Mesenchymal stem cell (in vitro differentiated cells and primary cell): ENCODE results near the gene LY6G5C.

Source experiments
- DNase-seq: peaks from one replicate; pipeline ENCODE4 v3.0.0-alpha.2; 2013
- H2AFZ ChIP-seq: one replicate; pipeline ENCODE4 v1.6.1; 2013; ENCODE audit warnings: low read depth, mild to moderate bottlenecking, control low read depth, inconsistent platforms, low read length, moderate library complexity
- H2AK5ac ChIP-seq: 2 replicates; pipeline ENCODE4 v1.6.1; 2013; ENCODE audit warnings: low read length, moderate library complexity, mild to moderate bottlenecking, inconsistent platforms; ENCODE audit not compliant: severe bottlenecking
- H2BK120ac ChIP-seq: one replicate; pipeline ENCODE4 v1.6.1; 2013; ENCODE audit warnings: low read depth, mild to moderate bottlenecking, inconsistent platforms, low read length, moderate library complexity
- H2BK12ac ChIP-seq, 2 experiments: one replicate each; pipeline ENCODE4 v1.6.1; 2013; ENCODE audit warnings: inconsistent platforms in 2 of 2, low read length in 2 of 2, mild to moderate bottlenecking in 2 of 2, moderate library complexity in 2 of 2, control low read depth in 1 of 2
- H2BK15ac ChIP-seq: one replicate; pipeline ENCODE4 v1.6.1; 2013; ENCODE audit warnings: mild to moderate bottlenecking, low read depth, inconsistent platforms; ENCODE audit not compliant: poor library complexity, severe bottlenecking
- H2BK5ac ChIP-seq: 2 replicates; pipeline ENCODE4 v1.6.1; 2013; ENCODE audit warnings: low read depth, mild to moderate bottlenecking, low read length, control low read depth, inconsistent platforms; ENCODE audit not compliant: poor library complexity, severe bottlenecking
- H3K14ac ChIP-seq, 2 experiments: one replicate each; pipeline ENCODE4 v1.6.1; 2013; ENCODE audit warnings: inconsistent platforms in 2 of 2, low read length in 2 of 2, control low read depth in 1 of 2, mild to moderate bottlenecking in 1 of 2, moderate library complexity in 1 of 2
- H3K18ac ChIP-seq, 2 experiments: one replicate each; pipeline ENCODE4 v1.6.1; 2013; ENCODE audit warnings: inconsistent platforms in 2 of 2, low read length in 2 of 2, control low read depth in 1 of 2, low read depth in 1 of 2, mild to moderate bottlenecking in 1 of 2
- H3K23ac ChIP-seq, 2 experiments: one replicate each; pipeline ENCODE4 v1.6.1; 2013; ENCODE audit warnings: inconsistent platforms in 2 of 2, low read length in 2 of 2, mild to moderate bottlenecking in 2 of 2, moderate library complexity in 2 of 2, control low read depth in 1 of 2
- H3K27ac ChIP-seq: 2 replicates; pipeline ENCODE4 v1.5.1; 2013; ENCODE audit warnings: mild to moderate bottlenecking, moderate library complexity, low read length, control low read depth, inconsistent platforms; ENCODE audit not compliant: poor library complexity, severe bottlenecking
- H3K27me3 ChIP-seq, 2 experiments: 2 replicates each; pipeline versions ENCODE4 v1.6.1 to v1.7.0; 2013; ENCODE audit warnings: low read length in 2 of 2, mild to moderate bottlenecking in 2 of 2, moderate library complexity in 2 of 2, control low read depth in 1 of 2, inconsistent platforms in 1 of 2; ENCODE audit not compliant: control insufficient read depth in 1 of 2, insufficient read depth in 1 of 2
- H3K36me3 ChIP-seq, 2 experiments: 2 replicates each; pipeline versions ENCODE4 v1.6.1 to v1.7.0; 2013; ENCODE audit warnings: low read length in 2 of 2, control low read depth in 1 of 2, inconsistent platforms in 1 of 2, low read depth in 1 of 2, mild to moderate bottlenecking in 1 of 2; ENCODE audit not compliant: insufficient read depth in 2 of 2, control insufficient read depth in 1 of 2
- H3K4ac ChIP-seq, 2 experiments: one replicate each; pipeline ENCODE4 v1.6.1; 2013; ENCODE audit warnings: inconsistent platforms in 2 of 2, low read length in 2 of 2, mild to moderate bottlenecking in 2 of 2, moderate library complexity in 2 of 2, control low read depth in 1 of 2, low read depth in 1 of 2
- H3K4me1 ChIP-seq: 2 replicates; pipeline ENCODE4 v1.6.1; 2013; ENCODE audit warnings: low read depth, low read length, control low read depth; ENCODE audit not compliant: control insufficient read depth, insufficient read depth
- H3K4me2 ChIP-seq: 2 replicates; pipeline ENCODE4 v1.6.1; 2013; ENCODE audit warnings: low read length, mild to moderate bottlenecking, inconsistent platforms; ENCODE audit not compliant: poor library complexity, severe bottlenecking
- H3K4me3 ChIP-seq, 2 experiments: 2 replicates each; pipeline versions ENCODE4 v1.5.1 to v1.7.0; 2013; ENCODE audit warnings: low read length in 2 of 2, mild to moderate bottlenecking in 2 of 2, control low read depth in 1 of 2, low read depth in 1 of 2; ENCODE audit not compliant: insufficient read depth in 1 of 2
- H3K79me1 ChIP-seq: replicated peaks from 2 replicates; pipeline ENCODE4 v1.6.1; 2013; ENCODE audit warnings: mild to moderate bottlenecking, control low read depth, low read length, inconsistent platforms; ENCODE audit not compliant: poor library complexity, severe bottlenecking
- H3K9ac ChIP-seq: 2 replicates; pipeline ENCODE4 v1.7.0; 2013; ENCODE audit warnings: mild to moderate bottlenecking, low read length, moderate library complexity
- H3K9me3 ChIP-seq: 2 replicates; pipeline ENCODE4 v1.7.0; 2013; ENCODE audit warnings: mild to moderate bottlenecking, low read length; ENCODE audit not compliant: control insufficient read depth
- H4K8ac ChIP-seq: one replicate; pipeline ENCODE4 v1.6.1; 2013; ENCODE audit warnings: inconsistent platforms, mild to moderate bottlenecking, low read length, moderate library complexity
- H4K91ac ChIP-seq: one replicate; pipeline ENCODE4 v1.6.1; 2013; ENCODE audit warnings: mild to moderate bottlenecking, low read length, inconsistent platforms
- WGBS: methylation state at CpG from one replicate; pipeline ENCODE4 v1.1.7; 2013; ENCODE audit warnings: mixed read lengths; 5-methylcytosine and 5-hydroxymethylcytosine counted together

The LY6G5C gene

DNA sequence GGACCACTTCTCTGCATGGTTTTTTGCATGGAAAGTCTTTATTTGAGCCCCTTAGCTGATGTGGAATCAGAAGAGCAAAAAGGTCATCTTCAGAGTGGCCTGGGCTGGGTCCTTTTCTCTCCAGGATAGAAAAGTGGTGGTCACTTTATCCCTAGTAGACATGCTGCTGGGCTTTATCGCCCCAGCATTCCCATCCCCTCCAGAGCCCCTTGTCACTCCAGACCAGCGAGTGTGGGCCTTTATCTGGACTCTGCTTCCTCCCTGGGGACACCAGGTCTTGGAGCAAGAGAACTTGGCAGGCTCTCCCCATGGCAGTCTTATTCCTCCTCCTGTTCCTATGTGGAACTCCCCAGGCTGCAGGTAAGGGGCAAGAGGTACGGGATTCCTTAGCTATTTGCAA lies 25.7 kb upstream of the LY6G5C start, which contains the start of gene LY6G6F:
TSS of gene LY6G6F (plus strand) at position 268 of the 400 bp plus-strand sequence. CDS start at position 309, 41 bp downstream.
- WGBS = 48% methylated on average over 2 of the region's 3 CpGs
- no peak within 1 kb of the TSS for H3K9ac ChIP-seq
- H3K4ac ChIP-seq = no peak within 1 kb of the TSS
- H3K79me1 ChIP-seq = peaks cover 7% of the 10 kb centered on the region
- H3K4me1 ChIP-seq = peaks cover 10% of the 10 kb centered on the region
- no peak within 1 kb of the TSS for H4K91ac ChIP-seq
- H2BK12ac ChIP-seq = no peak within 1 kb of the TSS
- H3K4me3 ChIP-seq = no peak within 1 kb of the TSS
- H2BK15ac ChIP-seq = no peak within 1 kb of the TSS
- no peak within 1 kb of the TSS for H3K23ac ChIP-seq
- H2AFZ ChIP-seq = no peak within 1 kb of the TSS
- no peak within 1 kb of the TSS for H3K18ac ChIP-seq
- DNase-seq = no peak
- H3K9me3 ChIP-seq = no peaks in the 10 kb centered on the region
- H2BK120ac ChIP-seq = no peak within 1 kb of the TSS
- no peak within 1 kb of the TSS for H3K14ac ChIP-seq
- no peak within 1 kb of the TSS for H3K27ac ChIP-seq
- peaks cover 0 to 3% of the 10 kb centered on the region in 2 experiments for H3K36me3 ChIP-seq
- H3K27me3 ChIP-seq = peaks cover 12 to 18% of the 10 kb centered on the region in 2 experiments
- H3K4me2 ChIP-seq = no peak within 1 kb of the TSS
- H2BK5ac ChIP-seq = no peak within 1 kb of the TSS
- no peak within 1 kb of the TSS for H4K8ac ChIP-seq
- no peak within 1 kb of the TSS for H2AK5ac ChIP-seq

DNA sequence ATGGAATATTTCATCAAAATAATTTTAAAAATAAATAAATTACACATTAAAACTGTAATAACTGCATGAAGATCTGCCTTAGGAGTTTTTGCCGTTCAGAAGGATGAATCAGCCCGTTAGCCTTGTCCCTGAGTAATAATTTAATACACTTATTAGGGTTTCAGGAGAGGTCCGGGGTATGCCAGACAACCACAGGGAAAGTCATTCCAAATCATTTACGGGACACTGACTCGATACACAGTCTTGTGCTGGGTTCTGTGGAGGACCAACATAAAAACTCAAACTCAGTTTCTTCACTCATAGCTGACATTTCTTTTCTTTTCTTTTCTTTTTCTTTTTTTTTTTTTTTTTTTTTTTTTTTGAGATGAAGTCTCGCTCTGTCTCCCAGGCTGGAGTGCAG lies 25.1 kb upstream of the LY6G5C start:
- Histone ChIP-seq H3K9ac (no peak overlapping the region), H3K14ac (no peak overlapping the region), H3K27me3 (peaks cover 7 to 11% of the 10 kb centered on the region in 2 experiments), H3K4me2 (no peak overlapping the region), H3K23ac (no peak overlapping the region), H3K18ac (no peak overlapping the region), H3K27ac (no peak overlapping the region), H2BK120ac (no peak overlapping the region), H4K8ac (no peak overlapping the region), H2AK5ac (no peak overlapping the region), H3K4me1 (peaks cover 13% of the 10 kb centered on the region), H4K91ac (no peak overlapping the region), H3K36me3 (no peaks in the 10 kb centered on the region), H2BK15ac (no peak overlapping the region), H2BK5ac (no peak overlapping the region), H2AFZ (no peak overlapping the region), H3K4ac (no peak overlapping the region), H3K79me1 (peaks cover 8% of the 10 kb centered on the region), H2BK12ac (no peak overlapping the region), H3K9me3 (no peaks in the 10 kb centered on the region), H3K4me3 (no peak overlapping the region)
- WGBS = 98% methylated on average over 6 of the region's 6 CpGs
- no peak for DNase-seq

DNA sequence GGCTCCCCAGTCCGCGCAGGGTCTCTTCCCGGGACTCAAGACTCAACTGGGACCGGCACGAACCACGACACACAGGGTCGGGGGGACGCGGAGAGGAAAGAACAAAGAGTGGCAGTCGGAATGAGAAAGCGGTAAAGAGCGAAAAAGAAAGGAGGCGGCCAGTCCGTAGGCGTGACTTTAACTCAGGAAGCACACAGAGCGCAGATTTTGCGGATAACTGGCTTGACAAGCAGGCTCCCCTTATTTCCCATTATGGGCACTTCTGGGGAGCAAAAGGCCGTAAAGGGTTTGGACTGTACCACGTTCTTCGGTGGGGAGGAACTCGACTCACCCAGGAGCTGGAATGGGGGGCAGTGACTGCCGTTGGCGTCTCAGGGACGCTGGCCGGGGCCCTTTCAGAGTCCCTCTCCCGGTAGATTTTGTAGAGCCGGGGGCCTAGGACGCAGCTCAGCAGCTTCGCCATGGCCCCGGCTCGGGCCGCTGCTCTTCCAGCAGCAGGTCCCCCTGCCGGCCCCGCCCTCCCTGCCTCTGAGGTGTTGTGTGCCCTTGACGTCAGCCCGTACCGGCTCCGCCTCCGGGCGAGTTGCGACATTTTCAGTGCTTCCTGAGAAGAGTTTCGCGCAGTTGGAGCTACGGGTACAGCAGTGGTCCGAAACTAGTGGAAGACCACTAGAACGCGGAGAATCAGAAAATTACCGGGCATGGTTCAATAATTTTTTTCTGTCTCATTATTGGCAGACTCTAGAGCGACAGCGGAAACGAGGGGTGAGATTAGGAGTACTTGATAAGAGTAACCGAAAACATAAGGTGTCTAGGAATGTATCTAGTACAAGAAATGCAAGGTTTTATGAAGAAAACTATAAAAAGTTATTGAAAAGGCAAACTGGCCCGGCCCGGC lies 22.2 kb upstream of the LY6G5C start, which contains the start of gene ABHD16A:
TSS of gene ABHD16A (minus strand) at position 506 of the 898 bp plus-strand sequence. CDS start at position 463, 43 bp downstream.
- H3K23ac ChIP-seq = peak within 1 kb of the TSS in 1 of 2 experiments; percentile 64
- peak within 1 kb of the TSS; percentile 76 for H2BK15ac ChIP-seq

DNA sequence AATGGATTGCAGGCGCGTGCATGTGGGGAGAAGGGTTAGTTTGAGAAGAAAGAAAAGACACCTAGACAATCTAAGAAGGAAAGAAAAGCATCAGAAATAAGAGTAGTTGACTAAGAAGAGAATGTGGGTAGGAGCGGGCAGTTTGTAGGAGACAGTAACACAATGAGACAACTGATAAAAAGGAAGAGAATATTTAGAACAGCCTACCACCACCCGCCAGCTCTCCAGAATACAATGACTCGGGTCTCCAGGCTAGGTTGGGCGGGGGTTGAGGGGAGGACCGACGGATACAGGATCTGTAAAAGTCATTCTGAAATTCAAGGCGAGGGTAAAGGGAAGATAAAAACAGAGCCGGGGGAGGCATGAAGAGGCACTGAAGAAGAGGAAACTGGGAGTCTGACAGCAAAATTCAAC lies 21.5 kb upstream of the LY6G5C start:
- no peak overlapping the region for H4K91ac ChIP-seq
- peak overlapping the region; percentile 70 for H3K4me2 ChIP-seq
- no peak overlapping the region for H2BK120ac ChIP-seq
- peak overlapping the region; percentile 98 for H3K9ac ChIP-seq
- H3K27me3 ChIP-seq = no peaks in the 10 kb centered on the region
- peak overlapping the region; percentile 1 to 96 for H3K4ac ChIP-seq
- H3K18ac ChIP-seq = peak overlapping the region; percentile 17 to 94
- peak overlapping the region; percentile 88 for H3K27ac ChIP-seq
- H2AK5ac ChIP-seq = no peak overlapping the region
- no peaks in the 10 kb centered on the region for H3K9me3 ChIP-seq
- peaks cover 15% of the 10 kb centered on the region for H3K4me1 ChIP-seq
- no peak overlapping the region for H2BK5ac ChIP-seq
- H2BK15ac ChIP-seq = no peak overlapping the region
- no peak overlapping the region for H4K8ac ChIP-seq
- H3K79me1 ChIP-seq = peaks cover 18% of the 10 kb centered on the region
- no peak overlapping the region for H3K23ac ChIP-seq
- no peak overlapping the region for H2BK12ac ChIP-seq
- WGBS = 6% methylated on average over 8 of the region's 10 CpGs
- H3K36me3 ChIP-seq = peaks cover 11 to 17% of the 10 kb centered on the region in 2 experiments
- peak overlapping the region; percentile 62 for H2AFZ ChIP-seq
- peak overlapping the region in 1 of 2 experiments; percentile 71 for H3K14ac ChIP-seq
- peak overlapping the region; percentile 78 to 97 for H3K4me3 ChIP-seq
- DNase-seq = no peak

More for the DNA sequence above, 22.2 kb upstream of the LY6G5C start, which contains the start of gene ABHD16A:
- WGBS = 4% methylated on average over 54 of the region's 54 CpGs
- peak within 1 kb of the TSS in 1 of 2 experiments; percentile 44 for H2BK12ac ChIP-seq
- peak within 1 kb of the TSS; percentile 82 for H2AK5ac ChIP-seq
- no peaks in the 10 kb centered on the region for H3K9me3 ChIP-seq
- DNase-seq = peak; percentile 98
- no peak within 1 kb of the TSS for H2BK120ac ChIP-seq
- peak within 1 kb of the TSS; percentile 98 for H3K9ac ChIP-seq
- peak within 1 kb of the TSS; percentile 88 for H3K27ac ChIP-seq
- H4K8ac ChIP-seq = peak within 1 kb of the TSS; percentile 80
- H3K4ac ChIP-seq = peak within 1 kb of the TSS; percentile 58 to 96
- peaks cover 15% of the 10 kb centered on the region for H3K79me1 ChIP-seq
- H3K14ac ChIP-seq = peak within 1 kb of the TSS in 1 of 2 experiments; percentile 71
- H3K36me3 ChIP-seq = peaks cover 11 to 17% of the 10 kb centered on the region in 2 experiments
- H3K18ac ChIP-seq = peak within 1 kb of the TSS; percentile 17 to 94
- no peaks in the 10 kb centered on the region for H3K27me3 ChIP-seq
- H3K4me1 ChIP-seq = peaks cover 15% of the 10 kb centered on the region
- no peak within 1 kb of the TSS for H4K91ac ChIP-seq
- H3K4me3 ChIP-seq = peak within 1 kb of the TSS; percentile 78 to 97
- peak within 1 kb of the TSS; percentile 78 for H2BK5ac ChIP-seq
- H2AFZ ChIP-seq = peak within 1 kb of the TSS; percentile 78
- H3K4me2 ChIP-seq = peak within 1 kb of the TSS; percentile 70
